Vagina (tissue), 2 donors: ENCODE results near the gene CXCL1. TPM values are rescaled to one million over a fixed set of nuclear protein-coding genes. Genes with fewer than 3 reads are reported as not detected.
A peak's percentile ranks its signal among the peaks of the same experiment; 100 is the strongest.

Source experiments
- DNase-seq, 2 donors: peaks; one replicate each; pipeline ENCODE4 v3.0.0-alpha.2; 2017; ENCODE audit errors: extremely low spot score in 2 of 2
- H3K27ac ChIP-seq: fragments of 200-600 bp; sonication (generic); one replicate; pipeline ENCODE4 v1.5.1; 2019
- H3K27me3 ChIP-seq: fragments of 200-600 bp; sonication (generic); one replicate; pipeline ENCODE4 v1.5.1; 2019
- H3K36me3 ChIP-seq, 2 donors: fragments of 200-600 bp; sonication (generic); one replicate each; pipeline ENCODE4 v1.5.1; 2017 to 2019
- H3K4me1 ChIP-seq: fragments of 200-600 bp; sonication (generic); one replicate; pipeline ENCODE4 v1.5.1; 2019
- H3K4me3 ChIP-seq, 2 donors: fragments of 200-600 bp; sonication (generic); 1 replicate in 1 of 2; 2 replicates in 1 of 2; pipeline ENCODE4 v1.5.1; 2016 to 2019
- H3K9me3 ChIP-seq: fragments of 200-600 bp; sonication (generic); one replicate; pipeline ENCODE4 v1.5.1; 2019
- CTCF ChIP-seq, 3 experiments: fragments of 450-650 bp in 2 of 3; fragments of 200-600 bp in 1 of 3; sonication (generic) in 1 of 3; IDR thresholded peaks; one replicate each; pipeline ENCODE4 v1.5.1; 2017 to 2019; ENCODE audit warnings: antibody characterized with exemption in 3 of 3, mild to moderate bottlenecking in 2 of 3, moderate library complexity in 2 of 3
- POLR2A ChIP-seq, 2 donors: fragments of 450-650 bp; IDR thresholded peaks; one replicate each; pipeline ENCODE4 v1.6.1; 2017; ENCODE audit warnings: antibody characterized with exemption in 2 of 2, mild to moderate bottlenecking in 2 of 2, moderate library complexity in 2 of 2
- POLR2AphosphoS5 ChIP-seq, 2 donors: sonication (generic); formaldehyde crosslinking; IDR thresholded peaks; one replicate each; pipeline ENCODE4 v1.9.0; 2017; ENCODE audit warnings: antibody characterized with exemption in 2 of 2, mild to moderate bottlenecking in 2 of 2, low read depth in 1 of 2; ENCODE audit not compliant: insufficient read depth in 1 of 2
- intact Hi-C: fragments of 100-400 bp; cut with DNase I; formaldehyde crosslinking; loops from one replicate; pipeline ENCODE4 v1.15.1; 2023
- total RNA-seq: library from RNA; depleted of rRNA; stranded (reverse); fragments of >200 nt; gene quantifications from one replicate; pipeline ENCODE4 v1.2.3, GENCODE V29; 2016

The CXCL1 gene
- total RNA-seq, 1 donor from 2014 or later: 26.3 TPM

GRCh38 chr4:73844345-73844744 lies 24.8 kb upstream of the CXCL1 start:
- no peak overlapping the region for H3K4me3 ChIP-seq

DNA sequence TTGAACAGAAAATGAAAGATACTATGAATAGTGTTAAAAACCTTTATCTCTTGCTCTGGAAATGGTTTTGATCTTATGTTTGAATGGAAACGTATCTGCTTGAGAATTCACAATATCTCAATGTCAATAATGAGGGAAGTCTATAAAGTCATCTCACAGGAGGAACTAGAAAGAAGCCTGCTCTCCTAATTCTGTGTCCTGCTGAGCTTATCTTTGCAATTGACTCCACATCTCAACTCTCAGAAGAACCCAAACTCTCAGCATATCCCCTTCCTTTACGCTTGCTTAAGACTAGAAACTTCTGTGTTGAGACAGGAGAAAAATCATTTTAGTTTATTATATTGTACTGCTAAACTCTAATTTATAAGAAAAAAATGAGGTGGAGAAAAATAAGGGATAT lies 24.4 kb upstream of the CXCL1 start:
- Histone ChIP-seq H3K27ac (no peak overlapping the region), H3K4me1 (no peaks in the 10 kb centered on the region), H3K27me3 (no peaks in the 10 kb centered on the region), H3K36me3 (no peaks in the 10 kb centered on the region), H3K4me3 (no peak overlapping the region), H3K9me3 (no peaks in the 10 kb centered on the region)
- TF ChIP-seq POLR2AphosphoS5 (IDR thresholded peaks at IDR 0.05; ENCODE audit: insufficient read depth in 1 of 2, low read depth in 1 of 2) (no peak), CTCF (IDR thresholded peaks at IDR 0.05) (no peak), POLR2A (IDR thresholded peaks at IDR 0.05) (no peak)
- intact Hi-C loops: no loop called here
- no peak for DNase-seq

More at GRCh38 chr4:73844345-73844744, 24.8 kb upstream of the CXCL1 start:
- Histone ChIP-seq H3K9me3 (no peaks in the 10 kb centered on the region), H3K36me3 (no peaks in the 10 kb centered on the region), H3K27ac (no peak overlapping the region), H3K27me3 (no peaks in the 10 kb centered on the region), H3K4me1 (no peaks in the 10 kb centered on the region)
- TF ChIP-seq POLR2A (IDR thresholded peaks at IDR 0.05): no peak
- TF ChIP-seq POLR2AphosphoS5 (IDR thresholded peaks at IDR 0.05; ENCODE audit: insufficient read depth in 1 of 2, low read depth in 1 of 2): peak in 1 of 2 donors; percentile 35
- intact Hi-C loops: no loop called here
- DNase-seq: no peak

- Histone ChIP-seq H3K9me3 (no peaks in the 10 kb centered on the region), H3K4me1 (no peaks in the 10 kb centered on the region), H3K4me3 (no peak overlapping the region), H3K27ac (no peak overlapping the region), H3K27me3 (no peaks in the 10 kb centered on the region), H3K36me3 (no peaks in the 10 kb centered on the region)
- DNase-seq: no peak
- intact Hi-C loops: no loop called here
- TF ChIP-seq POLR2AphosphoS5 (IDR thresholded peaks at IDR 0.05; ENCODE audit: insufficient read depth in 1 of 2, low read depth in 1 of 2): no peak
- no peak for TF ChIP-seq CTCF (IDR thresholded peaks at IDR 0.05)
- no peak for TF ChIP-seq POLR2A (IDR thresholded peaks at IDR 0.05)
Measured at GRCh38 chr4:73847526-73848182, 21.5 kb upstream of the CXCL1 start.

DNA sequence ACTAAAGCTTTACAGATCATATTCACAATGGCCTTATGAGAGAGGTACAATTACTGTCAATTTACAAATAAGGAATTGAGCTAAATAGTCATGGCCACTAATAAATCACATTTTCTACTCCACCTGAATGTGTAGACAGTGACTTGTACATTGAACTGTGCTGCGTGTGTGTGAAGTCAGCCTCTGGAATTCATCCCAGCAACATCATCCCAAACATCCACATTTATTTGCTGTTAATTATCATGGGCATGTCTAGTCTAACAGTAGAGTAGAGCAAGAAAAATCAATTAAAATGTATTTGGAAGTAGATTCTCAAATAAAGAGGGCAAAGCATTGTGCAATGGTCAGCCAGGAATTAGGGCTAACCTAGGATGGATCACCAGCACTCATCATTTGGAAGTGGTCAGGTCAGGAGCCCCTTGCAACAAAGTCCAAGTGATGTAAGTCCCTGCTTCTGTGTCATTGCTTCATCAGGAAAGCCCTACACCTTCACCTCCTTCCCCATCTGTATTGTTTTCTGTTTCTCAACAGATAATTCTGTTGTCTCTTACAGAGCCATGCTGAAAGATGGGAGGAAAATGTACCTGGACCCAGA lies 20.9 kb upstream of the CXCL1 start:
- Histone ChIP-seq H3K4me3 (no peak overlapping the region), H3K27me3 (no peaks in the 10 kb centered on the region), H3K36me3 (no peaks in the 10 kb centered on the region), H3K9me3 (no peaks in the 10 kb centered on the region), H3K4me1 (peaks cover 3% of the 10 kb centered on the region), H3K27ac (no peak overlapping the region)
- TF ChIP-seq CTCF (IDR thresholded peaks at IDR 0.05): no peak
- TF ChIP-seq POLR2AphosphoS5 (IDR thresholded peaks at IDR 0.05; ENCODE audit: insufficient read depth in 1 of 2, low read depth in 1 of 2): no peak
- TF ChIP-seq POLR2A (IDR thresholded peaks at IDR 0.05): no peak
- intact Hi-C loops: no loop called here
- no peak for DNase-seq

- H3K27ac ChIP-seq: no peak overlapping the region
- no peak for DNase-seq
- H3K27me3 ChIP-seq: no peaks in the 10 kb centered on the region
- no peaks in the 10 kb centered on the region for H3K36me3 ChIP-seq
- intact Hi-C loops: no loop called here
- TF ChIP-seq POLR2A (IDR thresholded peaks at IDR 0.05) (no peak), POLR2AphosphoS5 (IDR thresholded peaks at IDR 0.05; ENCODE audit: insufficient read depth in 1 of 2, low read depth in 1 of 2) (no peak), CTCF (IDR thresholded peaks at IDR 0.05) (no peak)
- peaks cover 10% of the 10 kb centered on the region for H3K4me1 ChIP-seq
- H3K9me3 ChIP-seq: no peaks in the 10 kb centered on the region
- no peak overlapping the region for H3K4me3 ChIP-seq
Measured at GRCh38 chr4:73850261-73850970, 18.8 kb upstream of the CXCL1 start.
